GM23338 (cell line): Measurements from ENCODE around the gene EFNA4. TPM values are rescaled to one million over a fixed set of nuclear protein-coding genes. Genes with fewer than 3 reads are reported as not detected.

Source experiments
- ATAC-seq: fragments of 200-7000 bp; cut with Tn5 transposase; 3 replicates; pipeline ENCODE4 v1.9.1; 2020
- DNase-seq: peaks from one replicate; pipeline ENCODE4 v3.0.0-alpha.2; 2015; ENCODE audit warnings: low spot score
- H2AFZ ChIP-seq: fragments of 200-600 bp; sonication (generic); 2 replicates; pipeline ENCODE4 v1.8.0; 2016; ENCODE audit warnings: antibody characterized with exemption, mild to moderate bottlenecking, moderate library complexity
- H3F3A ChIP-seq: fragments of 200-600 bp; sonication (generic); replicated peaks from 2 replicates; pipeline ENCODE4 v1.8.0; 2017; ENCODE audit warnings: antibody characterized with exemption, mixed run types, low read depth
- H3K27ac ChIP-seq: fragments of 200-600 bp; sonication (generic); 2 replicates; pipeline ENCODE4 v1.6.1; 2016; ENCODE audit warnings: low read depth
- H3K27me3 ChIP-seq: fragments of 200-600 bp; sonication (generic); 2 replicates; pipeline ENCODE4 v1.8.0; 2016; ENCODE audit warnings: mild to moderate bottlenecking, mixed run types, moderate library complexity; ENCODE audit not compliant: insufficient read depth
- H3K36me3 ChIP-seq: fragments of 200-600 bp; sonication (generic); 2 replicates; pipeline ENCODE4 v1.8.0; 2016; ENCODE audit warnings: mild to moderate bottlenecking; ENCODE audit not compliant: insufficient read depth
- H3K4me1 ChIP-seq: fragments of 200-600 bp; sonication (generic); 2 replicates; pipeline ENCODE4 v1.8.0; 2016; ENCODE audit warnings: mild to moderate bottlenecking, moderate library complexity; ENCODE audit not compliant: insufficient read depth
- H3K4me2 ChIP-seq: fragments of 200-600 bp; sonication (generic); 2 replicates; pipeline ENCODE4 v1.7.1; 2017; ENCODE audit warnings: mixed run types
- H3K4me3 ChIP-seq: fragments of 200-600 bp; sonication (generic); 2 replicates; pipeline ENCODE4 v1.6.1; 2016; ENCODE audit warnings: mixed run types
- H3K79me2 ChIP-seq: fragments of 200-600 bp; sonication (generic); replicated peaks from 2 replicates; pipeline ENCODE4 v1.8.0; 2017; ENCODE audit warnings: mild to moderate bottlenecking; ENCODE audit not compliant: insufficient read depth
- H3K9me2 ChIP-seq: fragments of 200-600 bp; sonication (generic); 2 replicates; pipeline ENCODE4 v1.8.0; 2017; ENCODE audit not compliant: insufficient read depth
- H4K20me1 ChIP-seq: fragments of 200-600 bp; sonication (generic); replicated peaks from 2 replicates; pipeline ENCODE4 v1.8.0; 2017; ENCODE audit warnings: mild to moderate bottlenecking; ENCODE audit not compliant: insufficient read depth
- H3K27ac Mint-ChIP-seq: 2 replicates; pipeline ENCODE4 v1.8.0; 2020; ENCODE audit warnings: inconsistent platforms, mild to moderate bottlenecking, moderate library complexity, mixed read lengths
- H3K27me3 Mint-ChIP-seq: 3 replicates; pipeline ENCODE4 v1.8.0; 2022; ENCODE audit warnings: low read depth, mild to moderate bottlenecking, moderate library complexity, mixed read lengths, inconsistent platforms; ENCODE audit not compliant: insufficient read depth, poor library complexity
- H3K36me3 Mint-ChIP-seq: 3 replicates; pipeline ENCODE4 v1.8.0; 2021; ENCODE audit warnings: low read depth, mild to moderate bottlenecking, inconsistent platforms, moderate library complexity, mixed read lengths
- H3K4me1 Mint-ChIP-seq: 3 replicates; pipeline ENCODE4 v1.8.0; 2020; ENCODE audit warnings: mild to moderate bottlenecking, inconsistent platforms, mixed read lengths
- H3K4me3 Mint-ChIP-seq: 3 replicates; pipeline ENCODE4 v1.8.0; 2021; ENCODE audit warnings: moderate library complexity, mild to moderate bottlenecking, inconsistent platforms, mixed read lengths
- H3K9me3 Mint-ChIP-seq: 3 replicates; pipeline ENCODE4 v1.8.0; 2020; ENCODE audit warnings: moderate library complexity, mild to moderate bottlenecking, inconsistent platforms, mixed read lengths
- CREB1 ChIP-seq: fragments of 250-450 bp; sonication (Bioruptor Pico); IDR thresholded peaks from 2 replicates; pipeline ENCODE4 v1.5.0; 2020; ENCODE audit warnings: low read depth, mild to moderate bottlenecking, moderate library complexity
- EZH2 ChIP-seq: fragments of 200-600 bp; sonication (generic); IDR thresholded peaks from one replicate; pipeline ENCODE4 v1.8.0; 2017; ENCODE audit warnings: antibody characterized with exemption, mild to moderate bottlenecking, low read depth; ENCODE audit not compliant: unreplicated experiment
- EZH2phosphoT487 ChIP-seq: fragments of 200-600 bp; sonication (generic); IDR thresholded peaks from one replicate; pipeline ENCODE4 v1.8.1; 2018; ENCODE audit warnings: antibody characterized with exemption; ENCODE audit not compliant: unreplicated experiment
- JUNB ChIP-seq: IDR thresholded peaks from one replicate; pipeline ENCODE4 v1.6.1; 2016; ENCODE audit warnings: antibody characterized with exemption; ENCODE audit not compliant: unreplicated experiment
- NANOG ChIP-seq: IDR thresholded peaks from 2 replicates; pipeline ENCODE4 v1.6.1; 2016; ENCODE audit warnings: antibody characterized with exemption, borderline replicate concordance
- POLR2AphosphoS5 ChIP-seq: IDR thresholded peaks from 2 replicates; pipeline ENCODE4 v1.6.1; 2016; ENCODE audit warnings: antibody characterized with exemption, low read depth
- STAT1 ChIP-seq: IDR thresholded peaks from one replicate; pipeline ENCODE4 v1.6.1; 2016; ENCODE audit warnings: antibody characterized with exemption; ENCODE audit not compliant: unreplicated experiment
- ZNF114 ChIP-seq: fragments of 250-450 bp; sonication (Bioruptor Pico); IDR thresholded peaks from 2 replicates; pipeline ENCODE4 v1.5.0; 2020; ENCODE audit warnings: mild to moderate bottlenecking, moderate library complexity
- ZNF331 ChIP-seq: fragments of 250-450 bp; sonication (Bioruptor Pico); IDR thresholded peaks from 2 replicates; pipeline ENCODE4 v1.5.0; 2020; ENCODE audit warnings: low read depth, mild to moderate bottlenecking, moderate library complexity
- polyA plus RNA-seq: library from polyadenylated mRNA; unstranded; fragments of >200 nt; fragmentation: Nextera tagmentation; extraction: Ambion mirVana; gene quantifications from 2 replicates; pipeline ENCODE4 v1.2.1, GENCODE V29; 2016
- total RNA-seq: library from RNA; depleted of rRNA; stranded (reverse); fragments of >200 nt; shearing (Covaris generic); gene quantifications from 2 replicates; pipeline ENCODE4 v1.2.3, GENCODE V29; 2014
- TF ChIP-seq, protein P1 (sequence below): fragments of 250-450 bp; sonication (Bioruptor Pico); IDR thresholded peaks from 2 replicates; pipeline ENCODE4 v1.5.0; 2020; ENCODE audit warnings: mild to moderate bottlenecking, moderate library complexity
- TF ChIP-seq, protein P2 (sequence below), 2 experiments: fragments of 200-600 bp in 1 of 2; sonication (generic) in 1 of 2; conservative IDR thresholded peaks; 2 replicates each; pipeline versions ENCODE4 v1.5.1 to v1.6.1; 2016 to 2017; ENCODE audit warnings: antibody characterized with exemption in 2 of 2, low read depth in 2 of 2, mild to moderate bottlenecking in 2 of 2, moderate library complexity in 1 of 2
- TF ChIP-seq, protein P3 (sequence below): IDR thresholded peaks from 2 replicates; pipeline ENCODE4 v1.6.1; 2016; ENCODE audit warnings: antibody characterized with exemption
- TF ChIP-seq, protein P4 (sequence below): IDR thresholded peaks from one replicate; pipeline ENCODE4 v1.6.1; 2018; ENCODE audit warnings: antibody characterized with exemption; ENCODE audit not compliant: unreplicated experiment

EFNA4 gene
- total and polyA plus RNA-seq, 2 experiments from 2014 or later: 11.1 to 22.9 TPM

DNA sequence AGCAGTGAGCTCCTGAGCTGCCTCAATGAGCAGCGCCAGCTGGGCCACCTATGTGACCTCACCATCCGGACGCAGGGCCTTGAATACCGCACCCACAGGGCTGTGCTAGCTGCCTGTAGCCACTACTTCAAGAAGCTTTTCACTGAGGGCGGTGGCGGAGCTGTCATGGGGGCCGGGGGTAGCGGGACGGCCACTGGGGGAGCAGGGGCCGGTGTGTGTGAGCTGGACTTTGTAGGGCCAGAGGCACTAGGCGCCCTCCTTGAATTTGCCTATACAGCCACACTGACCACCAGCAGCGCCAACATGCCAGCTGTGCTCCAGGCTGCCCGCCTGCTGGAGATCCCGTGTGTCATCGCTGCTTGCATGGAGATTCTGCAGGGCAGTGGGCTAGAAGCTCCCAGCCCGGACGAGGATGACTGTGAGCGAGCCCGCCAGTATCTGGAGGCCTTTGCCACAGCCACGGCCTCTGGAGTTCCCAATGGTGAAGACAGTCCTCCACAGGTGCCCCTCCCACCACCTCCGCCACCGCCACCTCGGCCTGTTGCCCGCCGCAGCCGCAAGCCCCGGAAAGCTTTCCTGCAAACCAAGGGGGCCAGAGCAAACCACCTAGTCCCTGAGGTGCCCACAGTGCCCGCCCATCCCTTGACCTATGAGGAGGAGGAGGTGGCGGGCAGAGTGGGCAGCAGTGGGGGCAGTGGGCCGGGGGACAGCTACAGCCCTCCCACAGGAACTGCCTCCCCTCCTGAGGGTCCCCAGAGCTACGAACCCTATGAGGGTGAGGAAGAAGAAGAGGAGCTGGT is 48.6 kb upstream of the EFNA4 start:
- ATAC-seq: no peak
- peaks cover 61% of the 10 kb centered on the region for H3K4me1 Mint-ChIP-seq
- H3K79me2 ChIP-seq: peaks cover 9% of the 10 kb centered on the region
- TF ChIP-seq STAT1 (no peak), EZH2 (no peak), ZNF331 (no peak), EZH2phosphoT487 (no peak), JUNB (no peak), CREB1 (CRISPR knock-in tag) (no peak), NANOG (no peak), ZNF114 (no peak), POLR2AphosphoS5 (no peak)
- TF ChIP-seq, protein P1, sequence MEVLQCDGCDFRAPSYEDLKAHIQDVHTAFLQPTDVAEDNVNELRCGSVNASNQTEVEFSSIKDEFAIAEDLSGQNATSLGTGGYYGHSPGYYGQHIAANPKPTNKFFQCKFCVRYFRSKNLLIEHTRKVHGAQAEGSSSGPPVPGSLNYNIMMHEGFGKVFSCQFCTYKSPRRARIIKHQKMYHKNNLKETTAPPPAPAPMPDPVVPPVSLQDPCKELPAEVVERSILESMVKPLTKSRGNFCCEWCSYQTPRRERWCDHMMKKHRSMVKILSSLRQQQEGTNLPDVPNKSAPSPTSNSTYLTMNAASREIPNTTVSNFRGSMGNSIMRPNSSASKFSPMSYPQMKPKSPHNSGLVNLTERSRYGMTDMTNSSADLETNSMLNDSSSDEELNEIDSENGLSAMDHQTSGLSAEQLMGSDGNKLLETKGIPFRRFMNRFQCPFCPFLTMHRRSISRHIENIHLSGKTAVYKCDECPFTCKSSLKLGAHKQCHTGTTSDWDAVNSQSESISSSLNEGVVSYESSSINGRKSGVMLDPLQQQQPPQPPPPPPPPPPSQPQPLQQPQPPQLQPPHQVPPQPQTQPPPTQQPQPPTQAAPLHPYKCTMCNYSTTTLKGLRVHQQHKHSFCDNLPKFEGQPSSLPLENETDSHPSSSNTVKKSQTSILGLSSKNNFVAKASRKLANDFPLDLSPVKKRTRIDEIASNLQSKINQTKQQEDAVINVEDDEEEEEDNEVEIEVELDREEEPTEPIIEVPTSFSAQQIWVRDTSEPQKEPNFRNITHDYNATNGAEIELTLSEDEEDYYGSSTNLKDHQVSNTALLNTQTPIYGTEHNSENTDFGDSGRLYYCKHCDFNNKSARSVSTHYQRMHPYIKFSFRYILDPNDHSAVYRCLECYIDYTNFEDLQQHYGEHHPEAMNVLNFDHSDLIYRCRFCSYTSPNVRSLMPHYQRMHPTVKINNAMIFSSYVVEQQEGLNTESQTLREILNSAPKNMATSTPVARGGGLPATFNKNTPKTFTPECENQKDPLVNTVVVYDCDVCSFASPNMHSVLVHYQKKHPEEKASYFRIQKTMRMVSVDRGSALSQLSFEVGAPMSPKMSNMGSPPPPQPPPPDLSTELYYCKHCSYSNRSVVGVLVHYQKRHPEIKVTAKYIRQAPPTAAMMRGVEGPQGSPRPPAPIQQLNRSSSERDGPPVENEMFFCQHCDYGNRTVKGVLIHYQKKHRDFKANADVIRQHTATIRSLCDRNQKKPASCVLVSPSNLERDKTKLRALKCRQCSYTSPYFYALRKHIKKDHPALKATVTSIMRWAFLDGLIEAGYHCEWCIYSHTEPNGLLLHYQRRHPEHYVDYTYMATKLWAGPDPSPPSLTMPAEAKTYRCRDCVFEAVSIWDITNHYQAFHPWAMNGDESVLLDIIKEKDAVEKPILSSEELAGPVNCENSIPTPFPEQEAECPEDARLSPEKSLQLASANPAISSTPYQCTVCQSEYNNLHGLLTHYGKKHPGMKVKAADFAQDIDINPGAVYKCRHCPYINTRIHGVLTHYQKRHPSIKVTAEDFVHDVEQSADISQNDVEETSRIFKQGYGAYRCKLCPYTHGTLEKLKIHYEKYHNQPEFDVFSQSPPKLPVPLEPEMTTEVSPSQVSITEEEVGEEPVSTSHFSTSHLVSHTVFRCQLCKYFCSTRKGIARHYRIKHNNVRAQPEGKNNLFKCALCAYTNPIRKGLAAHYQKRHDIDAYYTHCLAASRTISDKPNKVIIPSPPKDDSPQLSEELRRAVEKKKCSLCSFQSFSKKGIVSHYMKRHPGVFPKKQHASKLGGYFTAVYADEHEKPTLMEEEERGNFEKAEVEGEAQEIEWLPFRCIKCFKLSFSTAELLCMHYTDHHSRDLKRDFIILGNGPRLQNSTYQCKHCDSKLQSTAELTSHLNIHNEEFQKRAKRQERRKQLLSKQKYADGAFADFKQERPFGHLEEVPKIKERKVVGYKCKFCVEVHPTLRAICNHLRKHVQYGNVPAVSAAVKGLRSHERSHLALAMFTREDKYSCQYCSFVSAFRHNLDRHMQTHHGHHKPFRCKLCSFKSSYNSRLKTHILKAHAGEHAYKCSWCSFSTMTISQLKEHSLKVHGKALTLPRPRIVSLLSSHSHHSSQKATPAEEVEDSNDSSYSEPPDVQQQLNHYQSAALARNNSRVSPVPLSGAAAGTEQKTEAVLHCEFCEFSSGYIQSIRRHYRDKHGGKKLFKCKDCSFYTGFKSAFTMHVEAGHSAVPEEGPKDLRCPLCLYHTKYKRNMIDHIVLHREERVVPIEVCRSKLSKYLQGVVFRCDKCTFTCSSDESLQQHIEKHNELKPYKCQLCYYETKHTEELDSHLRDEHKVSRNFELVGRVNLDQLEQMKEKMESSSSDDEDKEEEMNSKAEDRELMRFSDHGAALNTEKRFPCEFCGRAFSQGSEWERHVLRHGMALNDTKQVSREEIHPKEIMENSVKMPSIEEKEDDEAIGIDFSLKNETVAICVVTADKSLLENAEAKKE: no peak
- TF ChIP-seq, protein P2, sequence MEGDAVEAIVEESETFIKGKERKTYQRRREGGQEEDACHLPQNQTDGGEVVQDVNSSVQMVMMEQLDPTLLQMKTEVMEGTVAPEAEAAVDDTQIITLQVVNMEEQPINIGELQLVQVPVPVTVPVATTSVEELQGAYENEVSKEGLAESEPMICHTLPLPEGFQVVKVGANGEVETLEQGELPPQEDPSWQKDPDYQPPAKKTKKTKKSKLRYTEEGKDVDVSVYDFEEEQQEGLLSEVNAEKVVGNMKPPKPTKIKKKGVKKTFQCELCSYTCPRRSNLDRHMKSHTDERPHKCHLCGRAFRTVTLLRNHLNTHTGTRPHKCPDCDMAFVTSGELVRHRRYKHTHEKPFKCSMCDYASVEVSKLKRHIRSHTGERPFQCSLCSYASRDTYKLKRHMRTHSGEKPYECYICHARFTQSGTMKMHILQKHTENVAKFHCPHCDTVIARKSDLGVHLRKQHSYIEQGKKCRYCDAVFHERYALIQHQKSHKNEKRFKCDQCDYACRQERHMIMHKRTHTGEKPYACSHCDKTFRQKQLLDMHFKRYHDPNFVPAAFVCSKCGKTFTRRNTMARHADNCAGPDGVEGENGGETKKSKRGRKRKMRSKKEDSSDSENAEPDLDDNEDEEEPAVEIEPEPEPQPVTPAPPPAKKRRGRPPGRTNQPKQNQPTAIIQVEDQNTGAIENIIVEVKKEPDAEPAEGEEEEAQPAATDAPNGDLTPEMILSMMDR (conservative IDR thresholded peaks at IDR 0.05; ENCODE audit: low read depth in 2 of 2): no peak
- TF ChIP-seq, protein P3, sequence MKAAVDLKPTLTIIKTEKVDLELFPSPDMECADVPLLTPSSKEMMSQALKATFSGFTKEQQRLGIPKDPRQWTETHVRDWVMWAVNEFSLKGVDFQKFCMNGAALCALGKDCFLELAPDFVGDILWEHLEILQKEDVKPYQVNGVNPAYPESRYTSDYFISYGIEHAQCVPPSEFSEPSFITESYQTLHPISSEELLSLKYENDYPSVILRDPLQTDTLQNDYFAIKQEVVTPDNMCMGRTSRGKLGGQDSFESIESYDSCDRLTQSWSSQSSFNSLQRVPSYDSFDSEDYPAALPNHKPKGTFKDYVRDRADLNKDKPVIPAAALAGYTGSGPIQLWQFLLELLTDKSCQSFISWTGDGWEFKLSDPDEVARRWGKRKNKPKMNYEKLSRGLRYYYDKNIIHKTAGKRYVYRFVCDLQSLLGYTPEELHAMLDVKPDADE: no peak
- TF ChIP-seq, protein P4, sequence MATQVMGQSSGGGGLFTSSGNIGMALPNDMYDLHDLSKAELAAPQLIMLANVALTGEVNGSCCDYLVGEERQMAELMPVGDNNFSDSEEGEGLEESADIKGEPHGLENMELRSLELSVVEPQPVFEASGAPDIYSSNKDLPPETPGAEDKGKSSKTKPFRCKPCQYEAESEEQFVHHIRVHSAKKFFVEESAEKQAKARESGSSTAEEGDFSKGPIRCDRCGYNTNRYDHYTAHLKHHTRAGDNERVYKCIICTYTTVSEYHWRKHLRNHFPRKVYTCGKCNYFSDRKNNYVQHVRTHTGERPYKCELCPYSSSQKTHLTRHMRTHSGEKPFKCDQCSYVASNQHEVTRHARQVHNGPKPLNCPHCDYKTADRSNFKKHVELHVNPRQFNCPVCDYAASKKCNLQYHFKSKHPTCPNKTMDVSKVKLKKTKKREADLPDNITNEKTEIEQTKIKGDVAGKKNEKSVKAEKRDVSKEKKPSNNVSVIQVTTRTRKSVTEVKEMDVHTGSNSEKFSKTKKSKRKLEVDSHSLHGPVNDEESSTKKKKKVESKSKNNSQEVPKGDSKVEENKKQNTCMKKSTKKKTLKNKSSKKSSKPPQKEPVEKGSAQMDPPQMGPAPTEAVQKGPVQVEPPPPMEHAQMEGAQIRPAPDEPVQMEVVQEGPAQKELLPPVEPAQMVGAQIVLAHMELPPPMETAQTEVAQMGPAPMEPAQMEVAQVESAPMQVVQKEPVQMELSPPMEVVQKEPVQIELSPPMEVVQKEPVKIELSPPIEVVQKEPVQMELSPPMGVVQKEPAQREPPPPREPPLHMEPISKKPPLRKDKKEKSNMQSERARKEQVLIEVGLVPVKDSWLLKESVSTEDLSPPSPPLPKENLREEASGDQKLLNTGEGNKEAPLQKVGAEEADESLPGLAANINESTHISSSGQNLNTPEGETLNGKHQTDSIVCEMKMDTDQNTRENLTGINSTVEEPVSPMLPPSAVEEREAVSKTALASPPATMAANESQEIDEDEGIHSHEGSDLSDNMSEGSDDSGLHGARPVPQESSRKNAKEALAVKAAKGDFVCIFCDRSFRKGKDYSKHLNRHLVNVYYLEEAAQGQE: no peak
- H3F3A ChIP-seq: 0 out of 2 replicates have a peak, but pooled peaks cover 3% of the 10 kb centered on the region
- H3K36me3 ChIP-seq: no peaks in the 10 kb centered on the region
- no peaks in the 10 kb centered on the region for H3K9me2 ChIP-seq
- H4K20me1 ChIP-seq: peaks cover 6% of the 10 kb centered on the region
- H3K4me3 ChIP-seq: no peak overlapping the region
- DNase-seq: no peak
- no peak overlapping the region for H3K27ac Mint-ChIP-seq
- no peak overlapping the region for H3K4me2 ChIP-seq
- peaks cover 34% of the 10 kb centered on the region for H3K36me3 Mint-ChIP-seq
- H3K4me3 Mint-ChIP-seq: no peak overlapping the region
- no peak overlapping the region for H2AFZ ChIP-seq
- no peak overlapping the region for H3K27ac ChIP-seq
- peaks cover 41% of the 10 kb centered on the region for H3K4me1 ChIP-seq
- no peaks in the 10 kb centered on the region for H3K27me3 ChIP-seq
- H3K27me3 Mint-ChIP-seq: peaks cover 24% of the 10 kb centered on the region
- H3K9me3 Mint-ChIP-seq: no peaks in the 10 kb centered on the region
